K562 (cell line): ENCODE measurements around the gene KCP. TPM values are rescaled to one million over a fixed set of nuclear protein-coding genes. Genes with fewer than 3 reads are reported as not detected.
A peak's percentile ranks its signal among the peaks of the same experiment; 100 is the strongest.

Experiments used
- BRF1 ChIP-seq: IDR thresholded peaks from 3 replicates; pipeline ENCODE4 v1.6.1; 2011; ENCODE audit warnings: borderline replicate concordance, mild to moderate bottlenecking; ENCODE audit not compliant: insufficient read length; ENCODE audit errors: extremely low read depth
- CBX1 ChIP-seq: sonication (generic); IDR thresholded peaks from 2 replicates; pipeline ENCODE4 v1.6.1; 2016; ENCODE audit warnings: antibody characterized with exemption, low read depth, mild to moderate bottlenecking
- FOXJ2 ChIP-seq: fragments of 200-800 bp; sonication (Bioruptor generic); IDR thresholded peaks from 2 replicates; pipeline ENCODE4 v1.6.1; 2016; ENCODE audit warnings: missing genetic modification characterization, missing compliant biosample characterization
- HINFP ChIP-seq: fragments of 450-650 bp; conservative IDR thresholded peaks from 2 replicates; pipeline ENCODE4 v1.6.1; 2016; ENCODE audit warnings: missing genetic modification characterization, low read depth, mild to moderate bottlenecking, control low read depth, missing compliant biosample characterization
- MECOM ChIP-seq: fragments of 250-450 bp; sonication (Bioruptor Pico); IDR thresholded peaks from 2 replicates; pipeline ENCODE4 v1.8.0; 2022; ENCODE audit warnings: inconsistent platforms
- MLLT1 ChIP-seq, 2 experiments: fragments of 450-650 bp; IDR thresholded peaks; 2 replicates each; pipeline ENCODE4 v1.6.1; 2016
- PHB2 ChIP-seq: fragments of 450-650 bp; IDR thresholded peaks from 2 replicates; pipeline ENCODE4 v1.6.1; 2017; ENCODE audit warnings: low read depth
- PREB ChIP-seq: sonication (generic); formaldehyde crosslinking; IDR thresholded peaks from 2 replicates; pipeline ENCODE4 v1.8.1; 2023; ENCODE audit warnings: mild to moderate bottlenecking, missing genetic modification reagents
- RBM14 ChIP-seq: fragments of 200-400 bp; formaldehyde crosslinking; IDR thresholded peaks from 2 replicates; pipeline ENCODE4 v1.6.1; 2018; ENCODE audit warnings: low read depth, mild to moderate bottlenecking, low read length, moderate library complexity, borderline replicate concordance; ENCODE audit not compliant: insufficient read depth
- RFX7 ChIP-seq: fragments of 250-450 bp; sonication (Bioruptor Pico); IDR thresholded peaks from 2 replicates; pipeline ENCODE4 v1.5.1; 2021; ENCODE audit warnings: mild to moderate bottlenecking
- RNF2 ChIP-seq: sonication (generic); IDR thresholded peaks from 2 replicates; pipeline ENCODE4 v1.6.1; 2016
- SRF ChIP-seq, 2 experiments: fragments of 250-450, 450-650 bp in 1 of 2; sonication (Bioruptor Pico) in 1 of 2; sonication (generic) in 1 of 2; formaldehyde crosslinking; IDR thresholded peaks; 2 replicates each; pipeline versions ENCODE4 v1.5.0 to v1.5.1; 2020 to 2022; ENCODE audit warnings: mild to moderate bottlenecking in 1 of 2, missing genetic modification reagents in 1 of 2
- STAT5A ChIP-seq: IDR thresholded peaks from 2 replicates; pipeline ENCODE4 v1.6.1; 2012; ENCODE audit warnings: low read length, inconsistent platforms, borderline replicate concordance
- TAF7 ChIP-seq: fragments of 450-650 bp; IDR thresholded peaks from 2 replicates; pipeline ENCODE4 v1.6.1; 2016; ENCODE audit warnings: missing genetic modification characterization, missing compliant biosample characterization
- USF1 ChIP-seq: sonication (generic); formaldehyde crosslinking; IDR thresholded peaks from 2 replicates; pipeline ENCODE4 v1.9.0; 2022; ENCODE audit warnings: mild to moderate bottlenecking, missing genetic modification reagents
- YY1 ChIP-seq, 3 experiments: IDR thresholded peaks; 2 replicates each; pipeline ENCODE4 v1.6.1; 2011; ENCODE audit warnings: low read length in 2 of 3, mild to moderate bottlenecking in 2 of 3, moderate library complexity in 2 of 3, borderline replicate concordance in 1 of 3, control low read depth in 1 of 3, low read depth in 1 of 3; ENCODE audit not compliant: insufficient read depth in 3 of 3, insufficient replicate concordance in 2 of 3, control insufficient read depth in 1 of 3, insufficient read length in 1 of 3; ENCODE audit errors: extremely low read depth in 1 of 3
- ZMIZ1 ChIP-seq, 2 experiments: fragments of 150-350 bp in 1 of 2; IDR thresholded peaks; 2 replicates each; pipeline ENCODE4 v1.6.1; 2012 to 2016; ENCODE audit warnings: low read depth in 2 of 2, low read length in 2 of 2, mild to moderate bottlenecking in 1 of 2, moderate library complexity in 1 of 2
- ZNF232 ChIP-seq: sonication (generic); formaldehyde crosslinking; IDR thresholded peaks from 2 replicates; pipeline ENCODE4 v1.8.0; 2022; ENCODE audit warnings: mild to moderate bottlenecking, missing genetic modification reagents
- polyA plus RNA-seq, 8 experiments: library from polyadenylated mRNA; depleted of rRNA in 4 of 8; stranded (reverse) in 5 of 8; unstranded in 3 of 8; fragments of >200 nt; fragmentation: Nextera tagmentation in 2 of 8; fragmentation: Illumina TruSeq in 1 of 8; extraction: Ambion mirVana in 2 of 8; extraction: Trizol in 1 of 8; gene quantifications; 2 replicates each; pipeline versions ENCODE4 v1.2.1 to v1.2.3, GENCODE V29; 2011 to 2014; ENCODE audit warnings: inconsistent platforms in 1 of 8, missing spikeins in 1 of 8
- total RNA-seq, 7 experiments: library from RNA; depleted of rRNA in 6 of 7; stranded (reverse); fragments of >200 nt in 6 of 7; fragmentation: Illumina TruSeq in 2 of 7; extraction: Trizol in 2 of 7; gene quantifications; 2 replicates each; pipeline versions ENCODE4 v1.2.1 to v1.2.3, GENCODE V29; 2011 to 2021; ENCODE audit warnings: low replicate concordance in 1 of 7

KCP gene
- total and polyA plus RNA-seq, 9 of the 15 experiments (the other 6 are each of a cell fraction or from before 2014, with no cell fraction given) = 0.06 to 0.17 (median 0.12) TPM; not detected in 3

- TF ChIP-seq PREB (CRISPR knock-in tag) = no peak
- 0 out of 2 replicates have a peak, but pooled peaks have one; percentile 19 for TF ChIP-seq MECOM
- TF ChIP-seq RNF2 = no peak
- no peak for TF ChIP-seq PHB2
- no peak for TF ChIP-seq CBX1
- TF ChIP-seq SRF (CRISPR knock-in tag; IDR thresholded peaks at IDR 0.05) = no peak
- TF ChIP-seq YY1 (IDR thresholded peaks at IDR 0.05; ENCODE audit: borderline replicate concordance in 1 of 3, control insufficient read depth in 1 of 3, extremely low read depth in 1 of 3, insufficient read depth in 3 of 3, insufficient read length in 1 of 3, insufficient replicate concordance in 2 of 3, low read depth in 1 of 3, low read length in 2 of 3) = no peak
- no peak for TF ChIP-seq FOXJ2 (tag)
- TF ChIP-seq BRF1 = no peak
- peak; percentile 59; the same call in 1 of the 2 replicates for TF ChIP-seq TAF7 (tag)
- no peak for TF ChIP-seq RFX7 (CRISPR knock-in tag)
- TF ChIP-seq STAT5A = no peak
- TF ChIP-seq USF1 = no peak
- TF ChIP-seq ZMIZ1 (IDR thresholded peaks at IDR 0.05; ENCODE audit: low read depth in 2 of 2, low read length in 2 of 2) = no peak
- TF ChIP-seq MLLT1 (IDR thresholded peaks at IDR 0.05) = 0 out of 4 replicates have a peak, but pooled peaks of 1 of the 2 experiments have one; percentile 41
- no peak for TF ChIP-seq RBM14
- peak; percentile 64; the same call in 1 of the 2 replicates for TF ChIP-seq HINFP (tag)
- no peak for TF ChIP-seq ZNF232 (CRISPR knock-in tag)
Observed at GRCh38 chr7:128861957-128862570, 48.4 kb downstream of the KCP start (continued).
